ENCODE measurements around the gene KCP. TPM values are rescaled to one million over a fixed set of nuclear protein-coding genes. Genes with fewer than 3 reads are reported as not detected.

KCP gene
- total and polyA plus RNA-seq, 2 of the 13 experiments (the other 11 are each of a cell fraction or from before 2014, with no cell fraction given) = 0.37 to 1.0 TPM

GRCh38 chr7:128833148-128833945 lies 77.2 kb downstream of the KCP start:
- ATAC-seq = no peak
- intact Hi-C loops (cut with micrococcal nuclease; ENCODE audit: unreplicated experiment) (no loop called here), in situ Hi-C loops (cut with HindIII; ENCODE audit: extremely low pct_ligation_motif_present, low pct_unique_long_range_greater_than_20kb) (no loop called here)
- H3K79me2 ChIP-seq (ENCODE audit: insufficient read depth, low read length) = no peaks in the 10 kb centered on the region
- ChIA-PET CTCF (ENCODE audit: low intra/inter-chr PET ratio, low total read pairs) (no interaction called here), POLR2A (no interaction called here)
- BruUV-seq (replicated peaks) = no TSS peak
- no peak overlapping the region for H3K9ac ChIP-seq (ENCODE audit: insufficient read depth, low read depth, low read length)
- no peaks in the 10 kb centered on the region for H3K36me3 ChIP-seq (replicated peaks in 1 of 2; ENCODE audit: control insufficient read depth in 1 of 2, insufficient read depth in 2 of 2, low read length in 2 of 2)
- H3K4me3 ChIP-seq (replicated peaks in 1 of 3; ENCODE audit: insufficient read depth in 1 of 3, low read depth in 2 of 3, low read length in 3 of 3) = no peak overlapping the region
- H3K27me3 ChIP-seq (ENCODE audit: control insufficient read depth in 1 of 2, insufficient read depth in 2 of 2, low read length in 2 of 2) = peaks cover 3 to 23% of the 10 kb centered on the region in 2 experiments; a peak in 4 of 5 replicates
- peaks cover 22% of the 10 kb centered on the region for H3K4me1 ChIP-seq (ENCODE audit: insufficient read depth, low read length)
- H4K20me1 ChIP-seq (ENCODE audit: insufficient read depth, low read length) = no peaks in the 10 kb centered on the region
- no peak for FAIRE-seq
- no peaks in the 10 kb centered on the region for H3K9me3 ChIP-seq (ENCODE audit: low read length)
- peak; percentile 68 for TF ChIP-seq ZNF263 (CRISPR knock-in tag; IDR thresholded peaks at IDR 0.05)
- TF ChIP-seq MYNN (CRISPR knock-in tag; IDR thresholded peaks at IDR 0.05; ENCODE audit: low read depth) = no peak
- no peak for TF ChIP-seq TAF15 (IDR thresholded peaks at IDR 0.05; ENCODE audit: low read depth, low read length, poor library complexity, severe bottlenecking)
- no peak for TF ChIP-seq TBX3 (IDR thresholded peaks at IDR 0.05; ENCODE audit: borderline replicate concordance)
- no peak for TF ChIP-seq ZNF530 (CRISPR knock-in tag; IDR thresholded peaks at IDR 0.05; ENCODE audit: low read depth)
- 9% methylated on average over 6 of the region's 13 CpGs for WGBS (ENCODE audit: low lambda C conversion rate)
- no peak overlapping the region for H3K27ac ChIP-seq (ENCODE audit: extremely low read length, insufficient read depth, low read length)
- H3K4me2 ChIP-seq (ENCODE audit: low read depth, low read length) = no peak overlapping the region
- DNase-seq (ENCODE audit: low spot score) = no peak
- no peak overlapping the region for H2AFZ ChIP-seq (ENCODE audit: low read length)

GRCh38 chr7:128832880-128833147 lies 77.7 kb downstream of the KCP start:
- no peaks in the 10 kb centered on the region for H3K36me3 ChIP-seq (replicated peaks in 1 of 2; ENCODE audit: control insufficient read depth in 1 of 2, insufficient read depth in 2 of 2, low read length in 2 of 2)
- peaks cover 3 to 23% of the 10 kb centered on the region in 2 experiments; a peak in 4 of 5 replicates for H3K27me3 ChIP-seq (ENCODE audit: control insufficient read depth in 1 of 2, insufficient read depth in 2 of 2, low read length in 2 of 2)
- ChIA-PET CTCF (ENCODE audit: low intra/inter-chr PET ratio, low total read pairs) (no interaction called here), POLR2A (no interaction called here)
- in situ Hi-C loops (cut with HindIII; ENCODE audit: extremely low pct_ligation_motif_present, low pct_unique_long_range_greater_than_20kb) (no loop called here), intact Hi-C loops (cut with micrococcal nuclease; ENCODE audit: unreplicated experiment) (no loop called here)
- BruUV-seq (replicated peaks) = no TSS peak
- no peak overlapping the region for H3K4me2 ChIP-seq (ENCODE audit: low read depth, low read length)
- no peaks in the 10 kb centered on the region for H3K79me2 ChIP-seq (ENCODE audit: insufficient read depth, low read length)
- peaks cover 28% of the 10 kb centered on the region for H3K4me1 ChIP-seq (ENCODE audit: insufficient read depth, low read length)
- DNase-seq (ENCODE audit: low spot score) = no peak
- no CpG with 5 or more reads among the region's 2 CpGs for WGBS (ENCODE audit: low lambda C conversion rate)
- H4K20me1 ChIP-seq (ENCODE audit: insufficient read depth, low read length) = no peaks in the 10 kb centered on the region
- FAIRE-seq = no peak
- no peak overlapping the region for H3K27ac ChIP-seq (ENCODE audit: extremely low read length, insufficient read depth, low read length)
- H3K9me3 ChIP-seq (ENCODE audit: low read length) = no peaks in the 10 kb centered on the region
- no peak for ATAC-seq
- H3K9ac ChIP-seq (ENCODE audit: insufficient read depth, low read depth, low read length) = no peak overlapping the region
- no peak overlapping the region for H3K4me3 ChIP-seq (replicated peaks in 1 of 3; ENCODE audit: insufficient read depth in 1 of 3, low read depth in 2 of 3, low read length in 3 of 3)
- H2AFZ ChIP-seq (ENCODE audit: low read length) = no peak overlapping the region
- TF ChIP-seq MYNN (CRISPR knock-in tag; IDR thresholded peaks at IDR 0.05; ENCODE audit: low read depth) = no peak
- TF ChIP-seq ZNF225 (CRISPR knock-in tag; IDR thresholded peaks at IDR 0.05) = no peak
- TF ChIP-seq ZNF446 (CRISPR knock-in tag; IDR thresholded peaks at IDR 0.05) = no peak
- no peak for TF ChIP-seq HOXA7 (CRISPR knock-in tag; IDR thresholded peaks at IDR 0.05)
- TF ChIP-seq BATF2 (CRISPR knock-in tag; IDR thresholded peaks at IDR 0.05) = no peak
- TF ChIP-seq ZNF788 (CRISPR knock-in tag; IDR thresholded peaks at IDR 0.05; ENCODE audit: borderline replicate concordance) = no peak
- TF ChIP-seq ZNF142 (CRISPR knock-in tag; IDR thresholded peaks at IDR 0.05) = no peak
- no peak for TF ChIP-seq MAFF (IDR thresholded peaks at IDR 0.05; ENCODE audit: low read depth, low read length)
- no peak for TF ChIP-seq KLF9 (CRISPR knock-in tag; IDR thresholded peaks at IDR 0.05; ENCODE audit: low read depth)
